T-helper 2 cell treated with Interferon-gamma antibody and Interleukin-4, amounts not matched to agents 5 μg/mL and 100 μg/mL, for 36 hours (primary cell): Measurements from ENCODE around the gene LDLRAD3.

Experiments
- DNase-seq: peaks from one replicate; pipeline ENCODE4 v3.0.0; 2021; ENCODE audit warnings: low spot score
- H3K27ac Mint-ChIP-seq: one replicate; pipeline ENCODE4 v1.8.0; 2021; ENCODE audit warnings: mild to moderate bottlenecking, mixed read lengths
- H3K27me3 Mint-ChIP-seq: one replicate; pipeline ENCODE4 v1.8.0; 2021; ENCODE audit warnings: low read depth, mixed read lengths
- H3K36me3 Mint-ChIP-seq: one replicate; pipeline ENCODE4 v1.8.0; 2021; ENCODE audit warnings: low read depth, mixed read lengths
- H3K4me1 Mint-ChIP-seq: one replicate; pipeline ENCODE4 v1.8.0; 2021; ENCODE audit warnings: low read depth, mixed read lengths
- H3K4me3 Mint-ChIP-seq: one replicate; pipeline ENCODE4 v1.8.0; 2022; ENCODE audit warnings: mild to moderate bottlenecking, moderate library complexity, mixed read lengths
- H3K9me3 Mint-ChIP-seq: one replicate; pipeline ENCODE4 v1.8.0; 2021; ENCODE audit warnings: mixed read lengths

Gene LDLRAD3

DNA sequence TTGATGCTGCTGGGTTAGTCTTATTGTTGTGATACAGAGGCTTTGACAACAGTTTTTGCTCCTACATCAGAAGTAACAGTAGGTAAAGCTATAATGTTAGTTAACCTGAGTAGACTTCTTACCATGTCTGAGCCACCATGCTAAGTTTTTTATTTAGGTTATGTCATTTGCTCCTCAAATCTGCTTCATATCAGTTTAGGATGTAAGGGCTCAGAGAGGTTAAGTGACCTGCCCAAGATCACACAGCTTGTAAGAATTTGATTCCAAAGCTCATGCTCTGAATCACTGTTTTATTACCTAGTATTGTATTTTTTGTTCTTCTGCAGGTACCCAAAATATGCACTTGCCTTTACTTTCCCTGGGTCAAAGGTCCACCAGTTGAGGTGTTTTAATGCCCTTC lies 183.7 kb downstream of the LDLRAD3 start:
- H3K27ac Mint-ChIP-seq = no peak overlapping the region
- peaks cover 4% of the 10 kb centered on the region for H3K27me3 Mint-ChIP-seq
- H3K36me3 Mint-ChIP-seq = no peaks in the 10 kb centered on the region
- no peaks in the 10 kb centered on the region for H3K4me1 Mint-ChIP-seq
- no peak overlapping the region for H3K4me3 Mint-ChIP-seq
- no peaks in the 10 kb centered on the region for H3K9me3 Mint-ChIP-seq
- no peak for DNase-seq

- Mint-ChIP-seq H3K4me3 (no peak overlapping the region), H3K27me3 (peaks cover 4% of the 10 kb centered on the region), H3K4me1 (no peaks in the 10 kb centered on the region), H3K36me3 (no peaks in the 10 kb centered on the region), H3K9me3 (no peaks in the 10 kb centered on the region), H3K27ac (no peak overlapping the region)
- no peak for DNase-seq
Observed at GRCh38 chr11:36129955-36130354, 186.1 kb downstream of the LDLRAD3 start.

DNA sequence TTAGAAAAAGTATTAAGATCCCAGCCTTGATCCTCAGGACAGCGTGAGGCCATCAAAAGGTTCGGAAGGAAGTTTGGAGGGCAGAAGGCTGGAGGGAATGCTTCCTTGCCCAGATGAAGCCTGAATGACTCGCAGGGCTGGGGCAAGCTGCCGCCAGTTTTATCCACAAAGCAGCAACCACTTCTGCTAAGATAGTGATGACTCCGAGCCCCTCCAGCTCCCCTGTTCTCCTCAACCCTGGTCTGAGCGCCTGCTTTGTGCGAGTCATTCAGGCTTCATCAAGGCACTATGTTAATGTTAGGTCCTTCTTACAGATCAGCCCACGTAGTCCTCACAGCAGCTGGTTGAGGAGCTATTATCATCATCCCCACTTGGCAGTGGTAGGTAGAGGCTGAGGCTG lies 186.5 kb downstream of the LDLRAD3 start:
- no peak overlapping the region for H3K27ac Mint-ChIP-seq

DNA sequence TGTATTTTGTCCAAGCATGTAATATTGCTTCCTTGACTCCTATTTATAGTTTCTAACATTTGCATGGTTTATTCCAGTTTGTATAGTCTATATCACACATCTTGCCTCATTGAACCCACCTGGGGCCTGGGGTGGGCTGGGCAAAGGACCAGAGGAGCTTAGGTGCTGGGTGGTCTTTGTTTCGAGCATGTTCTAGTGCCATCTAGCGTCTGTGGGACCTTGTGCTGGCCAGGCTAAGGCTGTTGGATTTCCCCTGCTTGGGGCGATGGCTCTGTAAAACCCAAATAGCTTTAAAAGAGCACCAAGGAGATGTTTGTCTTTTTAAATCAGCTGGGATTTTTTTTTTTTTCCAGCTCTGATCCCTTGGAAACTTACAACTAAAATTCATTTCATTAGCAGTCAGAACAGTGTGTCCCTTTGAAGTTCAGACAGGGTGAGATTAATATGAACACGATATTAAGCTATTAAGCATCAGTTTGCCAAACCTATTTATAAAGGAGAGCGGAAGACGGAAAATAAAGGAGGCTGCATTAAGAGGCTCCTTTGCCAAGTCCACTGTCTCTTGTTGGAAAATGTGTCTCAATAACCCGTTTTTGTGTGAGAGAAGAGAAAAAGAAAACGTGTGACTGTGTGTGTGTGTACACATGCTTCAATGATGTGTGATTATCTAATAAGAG lies 188.0 kb downstream of the LDLRAD3 start:
- H3K27ac Mint-ChIP-seq = no peak overlapping the region
- no peaks in the 10 kb centered on the region for H3K9me3 Mint-ChIP-seq
- no peaks in the 10 kb centered on the region for H3K4me1 Mint-ChIP-seq
- H3K36me3 Mint-ChIP-seq = no peaks in the 10 kb centered on the region
- no peak overlapping the region for H3K4me3 Mint-ChIP-seq
- H3K27me3 Mint-ChIP-seq = peaks cover 8% of the 10 kb centered on the region
- DNase-seq = peak; percentile 6

More for the DNA sequence above, 186.5 kb downstream of the LDLRAD3 start:
- DNase-seq = no peak
- Mint-ChIP-seq H3K36me3 (no peaks in the 10 kb centered on the region), H3K4me1 (no peaks in the 10 kb centered on the region), H3K27me3 (peaks cover 5% of the 10 kb centered on the region), H3K9me3 (no peaks in the 10 kb centered on the region), H3K4me3 (no peak overlapping the region)

DNA sequence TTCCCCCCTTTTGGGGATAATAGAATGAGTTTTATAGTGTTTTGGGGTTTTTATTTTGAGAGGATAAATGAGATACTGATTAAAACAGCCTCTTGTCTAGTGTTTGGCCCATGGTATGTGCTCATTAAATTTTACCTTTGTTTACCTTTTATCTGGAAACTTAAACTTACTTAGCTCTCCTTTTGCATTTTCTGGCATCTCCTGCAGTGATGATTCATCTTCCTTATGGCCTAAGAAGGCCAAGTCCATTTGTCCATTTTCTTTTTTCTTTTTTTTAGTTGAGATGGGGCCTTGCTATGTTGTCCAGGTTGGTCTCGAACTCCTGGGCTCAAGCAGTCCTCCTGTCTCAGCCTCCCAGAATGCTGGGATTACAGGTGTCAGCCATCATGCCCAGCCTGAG lies 189.1 kb downstream of the LDLRAD3 start:
- no peak for DNase-seq
- H3K9me3 Mint-ChIP-seq = no peaks in the 10 kb centered on the region

DNA sequence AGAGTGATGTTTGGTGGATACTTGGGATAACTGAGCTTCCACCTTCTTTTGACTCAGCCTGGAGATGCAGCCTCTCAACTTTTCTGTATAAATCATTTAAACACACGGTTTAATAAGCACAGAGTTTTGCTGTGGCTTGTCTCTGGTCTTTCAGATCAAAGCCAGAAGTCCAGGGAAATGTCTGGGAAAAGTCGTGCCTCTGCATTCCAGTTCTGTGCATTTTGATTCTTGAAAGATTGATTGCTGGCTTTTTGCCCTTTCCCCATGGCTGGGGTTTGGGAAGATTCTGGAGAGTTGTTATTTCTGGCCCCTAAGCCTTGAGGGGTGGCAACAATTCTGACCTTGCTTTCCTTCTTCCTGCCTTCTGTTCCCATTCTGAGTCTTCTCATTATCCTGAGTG lies 191.2 kb downstream of the LDLRAD3 start:
- no peak overlapping the region for H3K4me3 Mint-ChIP-seq
- H3K27ac Mint-ChIP-seq = no peak overlapping the region
- H3K36me3 Mint-ChIP-seq = no peaks in the 10 kb centered on the region
- H3K9me3 Mint-ChIP-seq = no peaks in the 10 kb centered on the region
- peaks cover 8% of the 10 kb centered on the region for H3K27me3 Mint-ChIP-seq
- DNase-seq = no peak
- no peaks in the 10 kb centered on the region for H3K4me1 Mint-ChIP-seq

More for the DNA sequence above, 189.1 kb downstream of the LDLRAD3 start:
- H3K27ac Mint-ChIP-seq = no peak overlapping the region
- peaks cover 8% of the 10 kb centered on the region for H3K27me3 Mint-ChIP-seq
- H3K4me3 Mint-ChIP-seq = no peak overlapping the region
- H3K36me3 Mint-ChIP-seq = no peaks in the 10 kb centered on the region
- H3K4me1 Mint-ChIP-seq = no peaks in the 10 kb centered on the region

DNA sequence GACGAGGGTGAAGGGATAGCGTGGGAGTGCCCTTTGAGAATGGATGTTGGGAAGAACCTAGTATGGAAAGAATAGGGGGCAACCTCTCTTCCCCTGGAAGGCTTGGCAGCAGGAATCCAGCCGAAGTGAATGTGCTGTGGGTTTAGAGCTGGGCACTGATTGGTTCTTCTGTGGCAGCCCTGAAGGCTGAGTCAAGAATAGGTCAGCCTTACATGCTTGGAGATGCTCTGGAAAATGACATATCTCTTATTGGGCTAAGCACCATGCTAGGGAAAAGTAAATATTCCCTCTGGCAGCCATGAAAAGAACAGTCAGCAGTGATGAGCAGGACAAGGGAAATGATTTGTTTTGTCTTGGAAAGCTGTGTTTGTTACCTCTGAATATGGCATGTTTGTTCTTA lies 195.9 kb downstream of the LDLRAD3 start:
- Mint-ChIP-seq H3K9me3 (no peaks in the 10 kb centered on the region), H3K36me3 (no peaks in the 10 kb centered on the region), H3K4me3 (no peak overlapping the region)

DNA sequence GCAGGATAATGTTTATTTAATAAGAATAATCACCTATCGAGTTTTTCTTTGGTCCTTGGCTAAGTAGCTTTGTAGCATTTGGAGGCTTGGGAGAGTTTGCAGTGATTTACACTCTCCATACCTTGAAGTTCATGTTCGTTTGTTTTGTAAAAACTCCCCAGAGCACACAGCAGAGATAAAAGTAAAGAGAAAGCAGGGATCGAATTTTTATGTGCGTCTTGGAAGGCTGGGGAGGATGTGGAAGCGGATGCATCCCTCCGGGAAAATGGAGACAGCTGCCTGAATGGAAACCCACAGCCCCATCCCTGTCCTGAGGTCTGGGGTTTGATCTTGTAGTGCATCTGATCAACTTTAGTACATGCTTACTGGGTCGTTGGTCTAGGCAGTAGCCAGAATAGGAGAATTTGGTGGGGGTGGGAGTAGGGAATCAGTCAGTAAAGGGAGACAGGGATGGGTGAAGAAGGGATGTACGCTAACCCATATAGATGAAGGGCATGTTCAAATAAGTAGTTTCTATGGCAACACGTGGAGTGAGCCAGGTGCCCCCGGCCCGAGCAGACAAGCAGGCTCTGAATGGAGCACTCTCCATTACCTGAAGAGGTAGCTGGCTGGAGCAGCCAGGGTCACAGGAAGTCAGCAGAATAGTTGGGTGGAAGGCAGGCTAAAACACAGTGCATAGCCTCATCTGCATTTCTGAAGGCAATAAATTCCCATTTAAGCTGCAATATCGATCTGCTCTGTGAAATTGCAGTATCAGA lies 197.5 kb downstream of the LDLRAD3 start:
- H3K27me3 Mint-ChIP-seq = peaks cover 1% of the 10 kb centered on the region
- no peaks in the 10 kb centered on the region for H3K36me3 Mint-ChIP-seq
- H3K27ac Mint-ChIP-seq = no peak overlapping the region
- H3K9me3 Mint-ChIP-seq = no peaks in the 10 kb centered on the region
- DNase-seq = no peak
- H3K4me3 Mint-ChIP-seq = no peak overlapping the region
- H3K4me1 Mint-ChIP-seq = no peaks in the 10 kb centered on the region

More for the DNA sequence above, 195.9 kb downstream of the LDLRAD3 start:
- peaks cover 5% of the 10 kb centered on the region for H3K27me3 Mint-ChIP-seq
- no peak for DNase-seq
- H3K4me1 Mint-ChIP-seq = no peaks in the 10 kb centered on the region
- H3K27ac Mint-ChIP-seq = no peak overlapping the region

DNA sequence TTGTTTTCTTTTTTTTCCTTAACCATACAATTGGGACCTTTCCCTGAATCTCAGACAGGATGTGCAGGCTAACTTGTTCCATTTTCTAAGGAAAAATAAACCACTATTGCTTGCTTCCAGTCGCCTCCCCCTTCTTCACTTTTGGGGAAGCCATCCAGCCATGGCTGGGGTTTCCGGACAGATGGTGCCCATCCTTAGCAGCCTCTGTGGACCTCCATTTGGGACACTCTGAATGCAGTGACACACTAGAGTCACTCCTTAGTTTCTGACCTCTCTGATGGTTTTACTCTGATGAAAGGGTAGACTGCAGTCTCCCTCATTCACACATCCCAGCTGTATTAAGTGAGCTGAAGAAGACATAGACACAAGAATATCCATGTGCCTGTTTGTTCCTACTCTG lies 198.1 kb downstream of the LDLRAD3 start:
- DNase-seq = no peak
- Mint-ChIP-seq H3K27me3 (no peaks in the 10 kb centered on the region), H3K27ac (no peak overlapping the region), H3K36me3 (no peaks in the 10 kb centered on the region), H3K9me3 (no peaks in the 10 kb centered on the region), H3K4me1 (no peaks in the 10 kb centered on the region), H3K4me3 (no peak overlapping the region)

DNA sequence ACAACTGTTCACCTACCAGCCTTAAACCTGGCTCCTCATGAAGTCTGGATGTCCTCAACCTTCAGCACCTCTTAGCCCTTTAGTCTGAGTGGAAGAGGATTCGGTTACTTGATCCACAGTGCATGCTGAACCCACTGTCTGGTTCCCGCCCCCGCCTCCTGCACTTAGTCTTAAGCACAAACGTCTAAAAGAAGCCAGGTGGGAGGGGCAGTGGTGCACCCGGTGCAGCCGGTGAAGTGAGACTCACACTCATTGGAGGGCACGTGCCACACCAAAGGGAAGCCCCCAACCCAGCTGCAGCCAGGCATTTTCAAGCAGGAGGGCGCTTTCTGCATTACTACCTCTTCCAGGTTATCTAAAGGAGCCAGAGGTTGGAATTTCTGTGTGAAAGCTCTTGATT lies 198.6 kb downstream of the LDLRAD3 start:
- no peak for DNase-seq
- Mint-ChIP-seq H3K27ac (no peak overlapping the region), H3K9me3 (no peaks in the 10 kb centered on the region), H3K4me1 (no peaks in the 10 kb centered on the region), H3K4me3 (no peak overlapping the region), H3K27me3 (no peaks in the 10 kb centered on the region), H3K36me3 (no peaks in the 10 kb centered on the region)

DNA sequence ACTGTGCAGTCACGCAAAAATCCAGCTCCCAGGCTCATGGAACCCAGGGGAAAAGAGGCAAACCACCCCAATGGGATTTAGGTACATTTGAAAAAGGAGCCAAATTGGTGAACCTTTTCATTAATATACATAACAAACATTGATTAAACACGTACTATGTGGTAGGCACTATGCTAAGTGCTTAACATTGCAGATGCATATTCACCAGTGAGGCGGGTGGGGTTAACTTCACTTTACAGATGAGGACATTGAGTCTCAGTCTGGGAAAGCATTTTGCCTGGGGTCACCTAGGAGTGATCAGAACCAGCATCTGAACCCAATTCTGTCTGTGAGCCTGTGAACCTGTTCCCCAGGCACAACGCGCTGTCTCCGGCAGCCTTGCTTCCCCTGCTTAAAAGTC lies 199.0 kb downstream of the LDLRAD3 start:
- H3K36me3 Mint-ChIP-seq = no peaks in the 10 kb centered on the region
- no peak for DNase-seq
- H3K27ac Mint-ChIP-seq = no peak overlapping the region
- H3K27me3 Mint-ChIP-seq = no peaks in the 10 kb centered on the region
- no peaks in the 10 kb centered on the region for H3K4me1 Mint-ChIP-seq
- no peak overlapping the region for H3K4me3 Mint-ChIP-seq
- no peaks in the 10 kb centered on the region for H3K9me3 Mint-ChIP-seq

DNA sequence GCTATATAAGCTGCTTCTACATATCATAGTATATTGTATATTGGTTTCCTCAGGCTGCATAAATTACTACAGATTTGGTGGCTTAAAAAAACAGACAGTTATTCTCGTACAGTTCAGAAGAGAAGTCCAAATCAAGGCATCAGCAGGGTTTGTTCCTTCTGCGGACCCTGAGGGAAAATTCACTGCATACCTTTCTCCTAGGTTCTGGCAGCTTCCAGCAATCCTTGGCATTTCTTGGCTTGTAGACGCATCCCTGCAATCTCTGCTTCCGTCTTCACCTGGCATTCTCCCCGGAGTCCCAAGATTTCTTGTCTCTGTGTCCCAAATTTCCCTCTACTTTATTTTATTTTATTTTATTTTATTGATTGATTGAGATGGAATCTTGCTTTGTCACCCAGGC lies 202.6 kb downstream of the LDLRAD3 start:
- H3K27ac Mint-ChIP-seq = no peak overlapping the region
- no peak overlapping the region for H3K4me3 Mint-ChIP-seq
- H3K36me3 Mint-ChIP-seq = no peaks in the 10 kb centered on the region
- H3K4me1 Mint-ChIP-seq = peaks cover 10% of the 10 kb centered on the region
- no peak for DNase-seq
- no peaks in the 10 kb centered on the region for H3K27me3 Mint-ChIP-seq
- no peaks in the 10 kb centered on the region for H3K9me3 Mint-ChIP-seq

DNA sequence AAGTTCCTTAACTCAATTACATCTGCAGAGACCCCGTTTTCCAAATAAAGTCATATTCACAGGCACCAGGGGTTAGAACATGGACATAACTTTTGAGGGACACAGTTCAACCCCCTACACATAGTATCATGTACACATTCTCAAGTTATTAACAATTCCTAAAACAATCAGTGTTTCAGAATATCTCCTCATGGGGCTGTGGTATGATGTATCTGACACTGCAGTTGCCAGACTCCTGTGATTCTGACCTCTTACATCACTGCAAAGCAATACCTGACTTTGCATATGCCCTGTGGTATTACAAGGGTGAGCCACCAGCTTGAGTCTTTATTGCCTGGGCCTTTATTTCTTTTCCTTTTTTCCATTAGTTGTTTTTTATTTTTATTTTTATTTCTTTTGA lies 203.6 kb downstream of the LDLRAD3 start:
- Mint-ChIP-seq H3K27ac (no peak overlapping the region), H3K9me3 (no peaks in the 10 kb centered on the region), H3K4me3 (no peak overlapping the region), H3K4me1 (peaks cover 10% of the 10 kb centered on the region), H3K36me3 (no peaks in the 10 kb centered on the region), H3K27me3 (peaks cover 3% of the 10 kb centered on the region)
- no peak for DNase-seq

DNA sequence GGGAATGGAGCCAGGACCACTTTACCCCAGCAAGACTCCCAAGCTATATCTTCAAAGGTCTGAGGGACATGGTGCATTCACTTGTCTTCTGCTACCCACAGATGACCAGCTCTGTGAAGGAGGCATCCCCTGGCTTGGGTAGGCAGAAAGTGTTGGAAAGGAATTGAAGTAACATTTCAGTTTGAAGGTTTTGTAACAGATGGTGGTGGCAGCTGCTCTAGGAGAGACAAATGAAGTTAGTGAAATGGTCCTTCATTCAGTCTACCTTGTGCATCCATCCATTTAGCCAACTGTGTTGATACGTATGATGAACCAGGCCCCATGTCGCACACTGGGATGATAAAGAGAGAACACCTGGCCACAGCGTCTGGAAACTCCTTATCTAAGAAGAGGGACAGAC lies 204.8 kb downstream of the LDLRAD3 start:
- Mint-ChIP-seq H3K4me3 (no peak overlapping the region), H3K9me3 (no peaks in the 10 kb centered on the region), H3K36me3 (no peaks in the 10 kb centered on the region), H3K27me3 (peaks cover 8% of the 10 kb centered on the region), H3K4me1 (peaks cover 10% of the 10 kb centered on the region), H3K27ac (no peak overlapping the region)
- no peak for DNase-seq
